ENCODE data around the gene TAF11L11. TPM values are rescaled to one million over a fixed set of nuclear protein-coding genes. Genes with fewer than 3 reads are reported as not detected.

Gene TAF11L11
- not detected in 2 replicates for total RNA-seq

GRCh38 chr5:17603880-17604279 is at the start of gene TAF11L11:
Gene TAF11L11, plus strand, starts transcription at chr5:17604183.

DNA sequence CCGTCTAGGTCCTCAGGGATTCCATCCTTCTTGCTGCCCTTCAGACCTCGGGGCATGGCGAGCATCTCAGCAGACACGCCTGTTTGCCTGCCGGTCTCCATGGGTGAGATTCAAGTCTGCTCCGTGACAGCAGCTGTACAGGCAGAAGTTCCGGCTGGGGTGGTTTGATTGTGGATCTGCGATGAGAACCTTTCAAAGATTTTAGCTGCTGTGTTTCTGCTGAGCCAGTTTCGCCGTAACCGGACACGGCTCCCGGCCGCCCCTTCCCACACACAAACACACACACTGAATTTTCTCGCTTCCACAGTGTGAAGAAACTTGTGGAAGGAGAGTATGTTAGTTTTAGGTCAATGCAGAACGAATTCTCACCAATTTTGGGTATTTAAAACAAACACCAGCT is 18.3 kb upstream of the TAF11L11 start, which contains the start of gene TAF11L7:
TSS of gene TAF11L7 (minus strand) at position 101 of the 400 bp plus-strand sequence.

DNA sequence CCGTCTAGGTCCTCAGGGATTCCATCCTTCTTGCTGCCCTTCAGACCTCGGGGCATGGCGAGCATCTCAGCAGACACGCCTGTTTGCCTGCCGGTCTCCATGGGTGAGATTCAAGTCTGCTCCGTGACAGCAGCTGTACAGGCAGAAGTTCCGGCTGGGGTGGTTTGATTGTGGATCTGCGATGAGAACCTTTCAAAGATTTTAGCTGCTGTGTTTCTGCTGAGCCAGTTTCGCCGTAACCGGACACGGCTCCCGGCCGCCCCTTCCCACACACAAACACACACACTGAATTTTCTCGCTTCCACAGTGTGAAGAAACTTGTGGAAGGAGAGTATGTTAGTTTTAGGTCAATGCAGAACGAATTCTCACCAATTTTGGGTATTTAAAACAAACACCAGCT is 13.1 kb upstream of the TAF11L11 start, which contains the start of gene TAF11L8:
TSS of gene TAF11L8 (minus strand) at position 101 of the 400 bp plus-strand sequence.

DNA sequence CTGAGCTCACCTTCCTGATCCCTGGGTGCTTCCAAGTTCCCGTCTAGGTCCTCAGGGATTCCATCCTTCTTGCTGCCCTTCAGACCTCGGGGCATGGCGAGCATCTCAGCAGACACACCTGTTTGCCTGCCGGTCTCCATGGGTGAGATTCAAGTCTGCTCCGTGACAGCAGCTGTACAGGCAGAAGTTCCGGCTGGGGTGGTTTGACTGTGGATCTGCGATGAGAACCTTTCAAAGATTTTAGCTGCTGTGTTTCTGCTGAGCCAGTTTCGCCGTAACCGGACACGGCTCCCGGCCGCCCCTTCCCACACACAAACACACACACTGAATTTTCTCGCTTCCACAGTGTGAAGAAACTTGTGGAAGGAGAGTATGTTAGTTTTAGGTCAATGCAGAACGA is 9.7 kb upstream of the TAF11L11 start, which contains the start of gene TAF11L9:
TSS of gene TAF11L9 (minus strand) at position 140 of the 400 bp plus-strand sequence.

DNA sequence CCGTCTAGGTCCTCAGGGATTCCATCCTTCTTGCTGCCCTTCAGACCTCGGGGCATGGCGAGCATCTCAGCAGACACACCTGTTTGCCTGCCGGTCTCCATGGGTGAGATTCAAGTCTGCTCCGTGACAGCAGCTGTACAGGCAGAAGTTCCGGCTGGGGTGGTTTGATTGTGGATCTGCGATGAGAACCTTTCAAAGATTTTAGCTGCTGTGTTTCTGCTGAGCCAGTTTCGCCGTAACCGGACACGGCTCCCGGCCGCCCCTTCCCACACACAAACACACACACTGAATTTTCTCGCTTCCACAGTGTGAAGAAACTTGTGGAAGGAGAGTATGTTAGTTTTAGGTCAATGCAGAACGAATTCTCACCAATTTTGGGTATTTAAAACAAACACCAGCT is 6.3 kb upstream of the TAF11L11 start, which contains the start of gene TAF11L10:
TSS of gene TAF11L10 (minus strand) at position 101 of the 400 bp plus-strand sequence.

DNA sequence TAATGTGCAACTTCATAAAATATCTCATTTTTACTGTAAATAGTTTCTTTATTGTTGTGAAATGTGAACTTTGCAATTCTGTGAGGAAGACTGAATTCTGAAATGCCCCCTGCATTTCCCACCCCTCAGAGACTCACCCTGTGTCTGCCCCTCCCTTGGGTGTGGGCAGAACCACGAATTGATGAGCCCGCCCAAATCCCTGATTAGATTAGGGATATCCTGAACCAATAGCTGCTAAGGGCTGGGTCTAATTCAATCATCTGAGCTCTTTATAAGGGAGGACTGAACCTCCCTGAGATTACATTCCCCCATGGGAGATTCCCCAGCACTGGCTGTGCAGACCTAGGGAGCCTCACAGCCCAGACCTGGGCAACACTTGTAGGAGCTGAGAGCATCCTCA is 6.1 kb downstream of the TAF11L11 start, which contains the start of gene TAF11L12:
TSS of gene TAF11L12 (plus strand) at position 301 of the 400 bp plus-strand sequence.

DNA sequence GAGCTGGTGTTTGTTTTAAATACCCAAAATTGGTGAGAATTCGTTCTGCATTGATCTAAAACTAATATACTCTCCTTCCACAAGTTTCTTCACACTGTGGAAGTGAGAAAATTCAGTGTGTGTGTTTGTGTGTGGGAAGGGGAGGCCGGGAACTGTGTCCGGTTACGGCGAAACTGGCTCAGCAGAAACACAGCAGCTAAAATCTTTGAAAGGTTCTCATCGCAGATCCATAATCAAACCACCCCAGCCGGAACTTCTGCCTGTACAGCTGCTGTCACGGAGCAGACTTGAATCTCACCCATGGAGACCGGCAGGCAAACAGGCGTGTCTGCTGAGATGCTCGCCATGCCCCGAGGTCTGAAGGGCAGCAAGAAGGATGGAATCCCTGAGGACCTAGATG is 27.8 kb downstream of the TAF11L11 start, which contains the start of gene TAF11L13:
TSS of gene TAF11L13 (plus strand) at position 301 of the 400 bp plus-strand sequence.

DNA sequence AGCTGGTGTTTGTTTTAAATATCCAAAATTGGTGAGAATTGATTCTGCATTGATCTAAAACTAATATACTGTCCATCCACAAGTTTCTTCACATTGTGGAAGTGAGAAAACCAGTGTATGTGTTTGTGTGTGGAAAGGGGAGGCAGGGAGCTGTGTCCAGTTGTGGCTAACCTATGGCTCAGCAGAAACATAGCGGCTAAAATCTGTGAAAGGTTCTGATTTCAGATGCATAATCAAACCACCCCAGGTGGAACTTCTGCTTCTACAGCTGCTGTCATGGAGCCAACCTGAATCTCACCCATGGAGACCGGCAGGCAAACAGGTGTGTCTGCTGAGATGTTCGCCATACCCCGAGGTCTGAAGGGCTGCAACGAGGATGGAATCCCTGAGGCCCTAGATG is 30.2 kb downstream of the TAF11L11 start, which contains the start of gene TAF11L14:
TSS of gene TAF11L14 (plus strand) at position 301 of the 400 bp plus-strand sequence.

Other genes starting within 250 kb of the TAF11L11 start
- not detected in 2 replicates for gene TAF11L2, start 106.0 kb upstream of the TAF11L11 start, total RNA-seq
- gene TAF11L3, start 85.8 kb upstream of the TAF11L11 start, total RNA-seq = not detected in 2 replicates
- not detected in 2 replicates for gene TAF11L4, start 82.4 kb upstream of the TAF11L11 start, total RNA-seq
- gene TAF11L5, start 78.9 kb upstream of the TAF11L11 start, total RNA-seq = not detected in 2 replicates
- not detected in 2 replicates for gene TAF11L6, start 75.5 kb upstream of the TAF11L11 start, total RNA-seq
- not detected in 2 replicates for gene TAF11L7, start 18.4 kb upstream of the TAF11L11 start, total RNA-seq
- not detected in 2 replicates for gene TAF11L8, start 13.2 kb upstream of the TAF11L11 start, total RNA-seq
- gene TAF11L9, start 9.8 kb upstream of the TAF11L11 start, total RNA-seq = not detected in 2 replicates
- gene TAF11L10, start 6.4 kb upstream of the TAF11L11 start, total RNA-seq = not detected in 2 replicates
- not detected in 2 replicates for gene TAF11L12, start 6.2 kb downstream of the TAF11L11 start, total RNA-seq
- gene TAF11L13, start 27.9 kb downstream of the TAF11L11 start, total RNA-seq = not detected in 2 replicates
- gene TAF11L14, start 30.3 kb downstream of the TAF11L11 start, total RNA-seq = not detected in 2 replicates

All from mammary microvascular endothelial cell (primary cell).